ENCODE measurements around the gene RPSA. TPM values are rescaled to one million over a fixed set of nuclear protein-coding genes. Genes with fewer than 3 reads are reported as not detected.

RPSA gene
- total RNA-seq, 6 donors from 2014 or later, result 317 to 921 (median 709) TPM

DNA sequence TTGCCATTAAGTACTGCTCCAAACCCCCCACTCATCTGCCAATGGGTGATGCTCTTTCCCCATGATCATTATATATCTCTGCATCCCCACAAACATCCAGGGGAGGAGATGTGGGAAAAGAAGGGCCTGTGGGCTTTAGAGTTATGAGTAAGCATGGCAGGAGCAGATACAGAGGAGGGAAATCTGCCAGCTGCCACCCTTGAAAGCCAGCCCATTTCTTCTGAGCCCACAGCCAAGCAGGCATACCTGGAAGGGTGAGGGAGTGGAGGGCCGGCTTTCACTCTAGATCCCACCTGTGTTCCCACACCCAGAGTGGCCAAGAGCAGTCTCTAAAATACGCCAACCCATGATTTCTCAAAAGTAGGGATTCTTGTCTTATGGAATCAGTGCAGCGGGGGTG lies 25.1 kb upstream of the RPSA start:
- DNase-seq (no peak), ATAC-seq (ENCODE audit: low FRiP score in 2 of 2) (no peak)
- WGBS, 2 donors, result 92 to 93% methylated on average over 3 of the region's 3 CpGs
- no peak overlapping the region for H3K27ac ChIP-seq
- no peaks in the 10 kb centered on the region for H3K36me3 ChIP-seq
- H3K9me3 ChIP-seq, result no peaks in the 10 kb centered on the region
- H3K4me1 ChIP-seq, result peaks cover 13 to 30% (median 22%) of the 10 kb centered on the region in 4 donors
- H3K27me3 ChIP-seq, result no peaks in the 10 kb centered on the region
- TF ChIP-seq EP300 (IDR thresholded peaks at IDR 0.05) (no peak), POLR2A (IDR thresholded peaks at IDR 0.05) (no peak), POLR2AphosphoS5 (IDR thresholded peaks at IDR 0.05) (no peak)
- TF ChIP-seq, protein P1, sequence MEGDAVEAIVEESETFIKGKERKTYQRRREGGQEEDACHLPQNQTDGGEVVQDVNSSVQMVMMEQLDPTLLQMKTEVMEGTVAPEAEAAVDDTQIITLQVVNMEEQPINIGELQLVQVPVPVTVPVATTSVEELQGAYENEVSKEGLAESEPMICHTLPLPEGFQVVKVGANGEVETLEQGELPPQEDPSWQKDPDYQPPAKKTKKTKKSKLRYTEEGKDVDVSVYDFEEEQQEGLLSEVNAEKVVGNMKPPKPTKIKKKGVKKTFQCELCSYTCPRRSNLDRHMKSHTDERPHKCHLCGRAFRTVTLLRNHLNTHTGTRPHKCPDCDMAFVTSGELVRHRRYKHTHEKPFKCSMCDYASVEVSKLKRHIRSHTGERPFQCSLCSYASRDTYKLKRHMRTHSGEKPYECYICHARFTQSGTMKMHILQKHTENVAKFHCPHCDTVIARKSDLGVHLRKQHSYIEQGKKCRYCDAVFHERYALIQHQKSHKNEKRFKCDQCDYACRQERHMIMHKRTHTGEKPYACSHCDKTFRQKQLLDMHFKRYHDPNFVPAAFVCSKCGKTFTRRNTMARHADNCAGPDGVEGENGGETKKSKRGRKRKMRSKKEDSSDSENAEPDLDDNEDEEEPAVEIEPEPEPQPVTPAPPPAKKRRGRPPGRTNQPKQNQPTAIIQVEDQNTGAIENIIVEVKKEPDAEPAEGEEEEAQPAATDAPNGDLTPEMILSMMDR (IDR thresholded peaks at IDR 0.05), result no peak
- no peak overlapping the region for H3K4me3 ChIP-seq

DNA sequence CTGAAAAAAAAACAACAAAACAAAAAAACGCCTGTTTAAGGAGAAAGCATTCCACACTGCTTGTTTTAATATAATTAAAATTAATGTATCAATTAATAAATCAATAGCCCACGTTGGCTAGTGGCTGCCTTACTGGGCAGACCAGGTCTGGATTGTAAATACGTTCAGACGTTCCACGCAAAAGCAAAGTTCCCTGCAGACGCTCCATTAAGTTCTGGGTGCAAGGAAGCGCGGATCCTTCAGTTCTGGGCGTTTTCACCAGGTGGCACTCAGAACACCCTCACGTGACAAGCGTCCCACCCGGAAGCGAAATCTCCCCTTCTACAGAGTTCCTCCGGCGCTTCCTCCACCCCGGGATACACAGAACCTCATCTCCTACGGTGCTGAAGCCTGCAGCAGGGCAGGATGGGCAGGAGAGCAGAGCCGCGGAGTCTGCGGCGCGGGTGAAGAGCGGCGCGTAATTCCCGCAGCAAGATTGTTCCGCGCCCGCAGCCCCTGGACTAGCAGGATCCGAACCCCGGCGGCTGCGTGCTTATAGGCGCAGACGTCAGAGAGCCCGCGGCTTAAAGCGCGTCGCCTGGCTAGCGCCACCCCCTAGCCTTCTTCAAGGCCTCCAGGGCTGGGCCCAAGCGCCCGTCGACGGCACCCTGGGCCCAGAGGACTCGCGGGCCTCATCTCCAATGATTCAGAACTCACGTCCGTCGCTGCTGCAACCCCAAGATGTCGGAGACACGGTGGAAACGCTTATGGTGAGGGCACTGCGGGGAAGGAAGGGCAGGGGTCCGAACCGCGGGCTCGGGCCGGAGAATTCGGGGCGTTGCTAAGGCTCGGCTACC lies 23.3 kb upstream of the RPSA start, which contains the start of gene SLC25A38:
TSS of gene SLC25A38 (plus strand) at position 326 of the 836 bp plus-strand sequence. CDS start at position 681, 355 bp downstream.
- TF ChIP-seq POLR2AphosphoS5 (IDR thresholded peaks at IDR 0.05), result peak in 1 of 2 donors; percentile 18
- no peak for TF ChIP-seq EP300 (IDR thresholded peaks at IDR 0.05)
- TF ChIP-seq POLR2A (IDR thresholded peaks at IDR 0.05), result peak in 2 of 4 donors; percentile 36 to 64
- TF ChIP-seq, protein P1 (IDR thresholded peaks at IDR 0.05), result peak in 2 of 6 experiments; percentile 30 to 34
- 0% methylated on average over 10 to 45 of the region's 62 CpGs for WGBS, 2 donors

DNA sequence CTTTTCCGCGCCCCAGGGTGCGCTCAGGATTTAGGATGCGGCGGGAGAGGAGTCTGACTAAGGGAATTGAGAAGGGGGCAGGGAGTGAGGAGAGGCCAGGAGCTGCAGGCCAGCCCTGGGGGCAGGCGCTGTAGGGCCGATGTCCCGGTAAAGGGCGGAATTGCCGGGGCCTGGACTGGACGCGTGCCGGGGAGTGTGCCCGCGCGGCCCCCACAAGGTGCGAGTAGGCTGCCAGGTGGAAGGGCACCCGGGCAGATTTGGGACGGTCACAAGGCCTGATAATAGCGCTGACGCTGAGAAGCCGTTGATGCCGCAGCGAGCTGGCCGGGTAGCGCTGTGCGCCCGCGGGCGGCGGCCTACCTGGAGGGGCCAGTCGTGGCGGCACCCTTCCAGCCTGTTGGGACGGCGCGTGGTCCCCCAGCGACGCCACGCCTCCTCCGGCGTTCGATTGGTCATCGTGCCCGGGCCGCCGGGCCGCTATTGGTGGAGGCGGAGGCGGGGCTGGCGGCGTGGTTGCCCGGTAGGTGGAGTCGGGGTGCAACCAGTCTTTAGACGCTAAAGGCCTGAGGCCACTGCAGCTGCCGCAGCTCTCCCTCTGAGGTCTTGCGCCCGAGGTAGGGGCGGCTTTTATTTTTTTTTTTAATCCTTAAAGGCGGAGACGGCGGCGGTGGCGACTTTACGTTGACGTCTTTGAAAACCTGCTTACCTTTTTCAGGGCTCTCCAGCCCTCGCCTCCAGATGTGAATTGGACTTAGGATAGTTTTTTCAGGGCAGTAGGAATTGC lies 22.4 kb upstream of the RPSA start:
- no peaks in the 10 kb centered on the region for H3K9me3 ChIP-seq
- WGBS, 2 donors, result 2 to 4% methylated on average over 13 to 25 of the region's 66 CpGs
- peak; percentile 96 to 99 for DNase-seq
- TF ChIP-seq POLR2AphosphoS5 (IDR thresholded peaks at IDR 0.05), result peak; percentile 61 to 87
- peak in 3 of 4 donors; percentile 85 to 92 (median 92) for TF ChIP-seq POLR2A (IDR thresholded peaks at IDR 0.05)
- peak in 1 of 4 donors; percentile 29 for TF ChIP-seq EP300 (IDR thresholded peaks at IDR 0.05)
- TF ChIP-seq, protein P1 (IDR thresholded peaks at IDR 0.05), result peak in 3 of 6 experiments; percentile 34 to 49 (median 38)
- no peaks in the 10 kb centered on the region for H3K36me3 ChIP-seq
- H3K27ac ChIP-seq, result peak overlapping the region; percentile 91 to 96 (median 94)
- peaks cover 16 to 41% (median 26%) of the 10 kb centered on the region in 4 donors for H3K4me1 ChIP-seq
- peak overlapping the region; percentile 67 to 94 (median 88) for H3K4me3 ChIP-seq
- no peaks in the 10 kb centered on the region for H3K27me3 ChIP-seq
- ATAC-seq (ENCODE audit: low FRiP score in 2 of 2), result peak; percentile 97 to 98

More for the DNA sequence above, 23.3 kb upstream of the RPSA start, which contains the start of gene SLC25A38:
- H3K27me3 ChIP-seq, result no peaks in the 10 kb centered on the region
- H3K4me3 ChIP-seq, result peak within 1 kb of the TSS; percentile 67 to 94 (median 88)
- peaks cover 13 to 41% (median 24%) of the 10 kb centered on the region in 4 donors for H3K4me1 ChIP-seq
- no peaks in the 10 kb centered on the region for H3K36me3 ChIP-seq
- DNase-seq (peak; percentile 87 to 93), ATAC-seq (ENCODE audit: low FRiP score in 2 of 2) (peak; percentile 93 to 94)
- peak within 1 kb of the TSS; percentile 91 to 96 (median 94) for H3K27ac ChIP-seq
- no peaks in the 10 kb centered on the region for H3K9me3 ChIP-seq

DNA sequence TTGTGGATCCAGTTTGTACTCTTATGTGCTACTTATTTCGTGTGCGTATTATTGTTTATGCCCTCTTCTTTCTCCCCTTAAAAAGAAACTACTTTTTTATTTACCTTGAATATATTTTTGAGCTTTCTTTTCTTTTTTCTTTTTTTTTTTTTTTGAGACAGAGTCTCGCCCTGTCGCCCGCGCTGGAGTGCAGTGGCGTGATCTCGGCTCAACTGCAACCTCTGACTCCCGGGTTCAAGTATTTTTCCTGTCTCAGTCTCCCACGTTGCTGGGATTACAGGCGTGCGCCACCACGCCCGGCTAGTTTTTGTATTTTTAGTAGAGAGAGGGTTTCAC lies 21.9 kb upstream of the RPSA start:
- no peaks in the 10 kb centered on the region for H3K27me3 ChIP-seq
- no peaks in the 10 kb centered on the region for H3K9me3 ChIP-seq
- no peak for TF ChIP-seq POLR2A (IDR thresholded peaks at IDR 0.05)
- TF ChIP-seq, protein P1 (IDR thresholded peaks at IDR 0.05), result no peak
- no peak for TF ChIP-seq EP300 (IDR thresholded peaks at IDR 0.05)
- TF ChIP-seq POLR2AphosphoS5 (IDR thresholded peaks at IDR 0.05), result no peak
- DNase-seq (no peak), ATAC-seq (ENCODE audit: low FRiP score in 2 of 2) (no peak)
- peak overlapping the region; percentile 91 to 96 (median 94) for H3K27ac ChIP-seq
- H3K4me1 ChIP-seq, result peaks cover 16 to 41% (median 26%) of the 10 kb centered on the region in 4 donors
- peaks cover 0 to 4% (median 0%) of the 10 kb centered on the region in 4 donors for H3K36me3 ChIP-seq
- peak overlapping the region in 3 of 4 donors; percentile 67 to 94 (median 91) for H3K4me3 ChIP-seq
- 65 to 69% methylated on average over 14 of the region's 14 CpGs for WGBS, 2 donors
